HUES6 (cell line): ENCODE results near the gene RUNX1.

Source experiments
- H3K27ac ChIP-seq: 2 replicates; pipeline ENCODE4 v1.7.0; 2013; ENCODE audit warnings: low read depth, mild to moderate bottlenecking, low read length, inconsistent platforms
- H3K27me3 ChIP-seq: 2 replicates; pipeline ENCODE4 v1.6.1; 2013; ENCODE audit warnings: low read length; ENCODE audit not compliant: control insufficient read depth, insufficient read depth
- H3K36me3 ChIP-seq: 2 replicates; pipeline ENCODE4 v1.6.1; 2013; ENCODE audit warnings: low read length; ENCODE audit not compliant: control insufficient read depth, insufficient read depth
- H3K4me1 ChIP-seq: 2 replicates; pipeline ENCODE4 v1.6.1; 2013; ENCODE audit warnings: low read length; ENCODE audit not compliant: control insufficient read depth, insufficient read depth
- H3K4me3 ChIP-seq: 2 replicates; pipeline ENCODE4 v1.5.1; 2013; ENCODE audit warnings: low read depth, low read length
- H3K9ac ChIP-seq: one replicate; pipeline ENCODE4 v1.6.1; 2013; ENCODE audit warnings: mild to moderate bottlenecking, low read length
- H3K9me3 ChIP-seq: 2 replicates; pipeline ENCODE4 v1.6.1; 2013; ENCODE audit warnings: low read depth, low read length; ENCODE audit not compliant: control insufficient read depth, insufficient read depth

The RUNX1 gene

DNA sequence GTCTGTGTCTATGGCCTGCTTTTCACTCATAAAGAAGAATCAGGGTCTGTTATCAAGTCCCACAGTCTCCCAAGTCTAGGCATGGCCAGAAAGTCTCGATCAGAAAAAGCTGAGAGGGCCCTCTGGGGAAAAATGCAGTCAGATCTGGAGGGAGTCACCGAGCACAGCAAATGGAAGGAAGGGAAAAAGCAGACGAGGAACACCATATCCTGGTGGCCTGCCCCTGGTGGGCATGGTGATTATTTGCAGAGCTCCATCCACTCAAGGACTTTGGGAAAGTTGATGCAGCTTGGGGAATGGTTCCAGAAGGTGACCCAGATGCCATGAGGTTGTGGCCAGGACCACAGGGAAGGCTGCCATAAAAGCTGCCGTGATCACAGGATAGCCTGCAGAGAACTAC lies 191.2 kb downstream of the RUNX1 start:
- peaks cover 4% of the 10 kb centered on the region for H3K27me3 ChIP-seq
- H3K27ac ChIP-seq, result no peak overlapping the region
- no peaks in the 10 kb centered on the region for H3K36me3 ChIP-seq
- no peaks in the 10 kb centered on the region for H3K9me3 ChIP-seq
- no peak overlapping the region for H3K9ac ChIP-seq
- no peaks in the 10 kb centered on the region for H3K4me1 ChIP-seq
- H3K4me3 ChIP-seq, result no peak overlapping the region

DNA sequence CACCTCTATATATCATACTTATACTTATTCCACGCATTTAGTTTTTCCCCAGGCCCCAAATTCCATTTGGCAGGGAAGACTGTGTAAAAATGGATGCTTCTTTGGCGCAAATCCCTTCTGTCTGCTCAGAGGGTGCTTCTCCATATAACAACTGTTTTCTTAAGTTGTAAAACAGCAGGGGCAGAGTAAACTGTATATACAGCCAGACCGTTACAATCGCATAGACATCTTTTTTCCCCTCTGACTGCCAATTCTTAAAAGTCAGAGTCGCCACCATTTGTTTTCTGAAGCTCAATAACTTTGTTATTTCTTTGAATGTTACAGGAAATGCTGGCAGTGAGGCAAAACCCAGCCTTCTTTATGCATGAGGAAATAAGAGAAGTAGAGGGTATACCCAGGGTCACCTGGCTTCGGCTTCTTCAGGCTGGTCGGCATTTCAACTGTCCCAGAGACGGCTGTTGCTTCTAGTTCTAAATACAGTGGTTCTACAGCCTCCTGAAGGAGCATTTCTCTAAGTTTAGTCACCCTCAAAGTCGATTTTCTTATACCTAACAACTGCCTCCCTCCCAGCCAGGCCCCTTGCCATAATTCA lies 191.9 kb downstream of the RUNX1 start:
- Histone ChIP-seq H3K9ac (no peak overlapping the region), H3K36me3 (no peaks in the 10 kb centered on the region), H3K4me1 (peaks cover 6% of the 10 kb centered on the region; the same call in 1 of the 2 replicates), H3K9me3 (no peaks in the 10 kb centered on the region), H3K4me3 (no peak overlapping the region), H3K27me3 (peaks cover 4% of the 10 kb centered on the region), H3K27ac (no peak overlapping the region)

GRCh38 chr21:34852448-34852847 lies 196.7 kb downstream of the RUNX1 start:
- Histone ChIP-seq H3K27ac (no peak overlapping the region), H3K9ac (no peak overlapping the region), H3K9me3 (no peaks in the 10 kb centered on the region), H3K27me3 (no peaks in the 10 kb centered on the region), H3K4me3 (no peak overlapping the region), H3K4me1 (peaks cover 7% of the 10 kb centered on the region; the same call in 1 of the 2 replicates), H3K36me3 (no peaks in the 10 kb centered on the region)

DNA sequence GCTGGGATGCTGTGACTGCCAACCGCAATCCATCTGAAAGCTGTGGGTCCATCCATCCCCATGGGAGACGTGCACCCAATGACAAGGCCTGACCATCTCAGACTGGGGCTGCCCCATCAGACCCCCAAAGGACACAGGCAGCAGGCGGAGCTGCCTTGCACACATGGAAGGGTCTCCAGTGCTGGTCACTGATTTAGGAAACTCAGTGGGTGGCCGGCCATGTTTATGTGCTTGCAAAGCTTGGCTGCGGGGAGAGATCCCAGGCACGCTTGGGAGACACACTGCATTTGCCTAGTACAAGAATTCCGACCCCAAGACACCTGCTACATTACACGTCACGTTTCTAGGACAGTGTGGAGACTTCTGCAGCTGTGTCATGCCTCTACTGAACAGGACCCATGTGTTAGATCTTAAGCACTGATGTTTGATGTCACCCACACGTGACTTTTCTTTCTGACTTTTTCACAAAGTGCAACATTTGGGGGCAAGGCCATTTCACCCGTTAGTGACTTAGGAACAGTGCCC lies 198.9 kb downstream of the RUNX1 start:
- Histone ChIP-seq H3K4me1 (peaks cover 25% of the 10 kb centered on the region), H3K9me3 (no peaks in the 10 kb centered on the region), H3K27me3 (no peaks in the 10 kb centered on the region), H3K9ac (no peak overlapping the region), H3K27ac (no peak overlapping the region), H3K4me3 (no peak overlapping the region), H3K36me3 (no peaks in the 10 kb centered on the region)

GRCh38 chr21:34846601-34847112 lies 202.4 kb downstream of the RUNX1 start:
- Histone ChIP-seq H3K9ac (no peak overlapping the region), H3K9me3 (no peaks in the 10 kb centered on the region), H3K27me3 (no peaks in the 10 kb centered on the region), H3K27ac (no peak overlapping the region), H3K36me3 (no peaks in the 10 kb centered on the region), H3K4me1 (peaks cover 34% of the 10 kb centered on the region), H3K4me3 (no peak overlapping the region)

DNA sequence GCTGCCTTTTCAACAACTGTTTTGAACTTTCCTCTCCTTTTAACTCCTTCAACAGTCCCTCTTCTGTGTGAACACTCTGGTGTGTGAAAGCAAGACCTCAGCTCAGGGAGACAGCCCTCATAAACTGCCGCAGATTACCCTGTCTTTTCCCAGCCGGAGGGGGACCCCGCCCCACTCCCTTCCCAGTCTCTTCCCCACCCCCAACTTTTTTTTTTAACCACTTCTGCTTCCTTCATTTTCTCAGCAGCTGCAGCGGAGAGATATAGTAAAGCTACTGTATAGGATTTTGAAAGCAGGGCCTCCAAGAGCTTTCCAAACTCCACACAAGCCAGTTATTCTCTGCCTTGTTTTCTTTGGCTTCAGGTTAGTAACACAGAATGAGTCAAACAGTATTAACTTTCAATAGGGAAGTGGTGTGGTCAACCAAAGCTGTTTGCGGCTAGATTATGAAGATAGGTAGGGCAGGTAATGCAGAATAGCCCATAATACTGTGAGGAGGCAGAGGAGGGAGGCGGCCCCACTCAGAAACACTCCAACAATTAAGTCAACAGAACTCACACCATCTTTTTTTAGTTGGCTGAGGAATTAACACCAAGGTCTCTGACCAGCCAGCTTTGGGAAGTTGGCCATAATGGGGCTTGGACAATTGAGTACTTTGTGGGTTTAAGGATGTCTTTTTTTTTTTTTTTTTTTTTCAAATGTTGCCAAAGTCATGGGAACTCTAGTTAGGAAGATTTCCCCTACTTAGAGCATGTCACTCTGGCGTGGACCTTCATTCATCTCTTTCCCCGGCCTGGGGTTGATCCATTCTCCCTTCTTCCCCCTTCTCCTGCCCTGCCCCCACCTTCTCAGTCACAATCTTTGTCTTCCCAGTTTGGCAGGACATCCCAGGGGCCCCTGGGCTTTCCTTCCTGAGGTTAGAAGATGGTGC lies 203.3 kb downstream of the RUNX1 start:
- peaks cover 35% of the 10 kb centered on the region for H3K4me1 ChIP-seq
- no peak overlapping the region for H3K9ac ChIP-seq
- no peaks in the 10 kb centered on the region for H3K27me3 ChIP-seq
- no peak overlapping the region for H3K4me3 ChIP-seq
- H3K36me3 ChIP-seq, result no peaks in the 10 kb centered on the region
- H3K27ac ChIP-seq, result no peak overlapping the region
- no peaks in the 10 kb centered on the region for H3K9me3 ChIP-seq

DNA sequence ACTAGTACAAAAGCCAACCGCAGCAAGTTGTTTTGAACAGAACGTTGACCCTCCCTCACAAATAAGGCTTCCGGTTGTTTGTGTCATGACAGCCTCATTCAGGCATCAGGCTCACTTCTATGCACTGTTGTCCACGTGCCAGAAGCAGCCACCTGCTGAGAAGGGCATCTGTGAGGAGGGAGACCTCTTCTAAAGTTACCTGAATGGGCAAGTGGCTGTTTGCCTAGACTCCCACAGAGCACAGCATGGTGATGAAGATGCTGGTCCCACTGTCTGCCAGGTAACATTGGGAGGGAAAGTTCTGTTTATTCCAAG lies 204.2 kb downstream of the RUNX1 start:
- Histone ChIP-seq H3K36me3 (no peaks in the 10 kb centered on the region), H3K27me3 (no peaks in the 10 kb centered on the region), H3K9me3 (no peaks in the 10 kb centered on the region), H3K4me3 (no peak overlapping the region), H3K27ac (no peak overlapping the region), H3K4me1 (peaks cover 38% of the 10 kb centered on the region), H3K9ac (no peak overlapping the region)

DNA sequence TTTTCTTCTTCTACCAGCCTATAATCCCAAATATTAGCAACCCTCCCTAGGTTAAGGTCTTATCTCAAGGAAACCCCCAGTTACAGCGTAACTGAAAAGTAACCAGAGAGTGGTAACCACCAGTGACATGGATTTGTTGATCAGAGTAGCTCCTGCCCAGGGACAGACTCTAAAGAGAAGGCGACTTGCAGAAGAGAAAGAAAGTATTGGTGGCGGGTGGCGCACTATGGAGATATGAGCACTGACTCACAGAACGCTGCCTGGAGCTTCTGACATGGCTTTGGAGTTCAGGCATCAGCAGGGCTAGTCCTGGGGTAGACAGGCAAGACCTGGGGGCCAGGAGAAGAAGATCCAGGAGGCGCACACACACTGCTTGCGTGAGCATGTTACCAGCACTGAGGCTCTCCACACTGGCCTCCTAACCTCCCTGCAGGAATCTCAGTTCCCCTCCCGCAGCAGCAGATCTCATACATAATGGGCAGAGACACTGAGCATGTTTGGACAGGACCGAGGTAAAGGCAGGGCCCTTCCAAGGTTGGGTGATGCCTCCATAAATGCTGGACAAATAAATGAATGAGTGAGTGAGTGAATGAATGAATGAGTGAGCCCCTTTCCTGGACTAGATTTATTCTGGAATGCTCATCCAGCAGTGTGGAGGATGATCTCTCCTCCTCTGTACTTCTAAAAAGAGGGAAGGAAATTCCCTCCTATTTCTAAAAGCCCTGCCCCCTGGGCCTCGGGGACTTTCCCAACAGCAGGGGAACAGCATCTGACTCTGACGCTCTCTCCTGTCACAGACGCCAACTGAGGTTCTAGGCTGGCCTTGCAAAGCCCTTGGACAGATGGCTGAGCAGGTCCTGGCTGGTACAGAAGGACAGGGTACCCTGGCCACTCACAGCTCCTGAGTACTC lies 204.8 kb downstream of the RUNX1 start:
- Histone ChIP-seq H3K36me3 (no peaks in the 10 kb centered on the region), H3K4me3 (no peak overlapping the region), H3K9ac (no peak overlapping the region), H3K27me3 (no peaks in the 10 kb centered on the region), H3K27ac (no peak overlapping the region), H3K4me1 (peaks cover 38% of the 10 kb centered on the region), H3K9me3 (no peaks in the 10 kb centered on the region)

DNA sequence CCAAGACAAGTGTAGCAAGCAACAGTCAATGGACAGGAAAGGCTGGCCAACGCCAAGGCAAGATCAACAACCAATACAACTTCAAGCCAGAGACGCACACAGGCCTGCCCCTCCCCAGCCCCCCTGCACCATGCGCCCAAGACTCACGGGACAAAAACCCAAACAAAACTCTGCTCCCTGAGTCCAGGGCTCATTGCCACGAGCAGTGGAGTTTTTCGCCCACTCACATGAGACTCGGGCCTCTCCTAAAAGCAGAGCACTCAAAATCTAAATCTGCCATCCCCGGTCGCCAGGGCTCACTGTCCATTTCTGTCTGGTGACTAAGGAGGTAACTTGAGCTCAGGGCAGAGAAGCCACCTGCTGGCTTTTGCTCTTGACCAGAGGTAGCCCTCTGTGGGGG lies 205.5 kb downstream of the RUNX1 start:
- Histone ChIP-seq H3K4me1 (peaks cover 38% of the 10 kb centered on the region), H3K27ac (no peak overlapping the region), H3K36me3 (no peaks in the 10 kb centered on the region)

GRCh38 chr21:34841154-34841553 lies 207.9 kb downstream of the RUNX1 start:
- H3K36me3 ChIP-seq, result no peaks in the 10 kb centered on the region
- no peak overlapping the region for H3K9ac ChIP-seq
- no peaks in the 10 kb centered on the region for H3K9me3 ChIP-seq
- no peak overlapping the region for H3K27ac ChIP-seq
- H3K4me1 ChIP-seq, result peaks cover 39% of the 10 kb centered on the region
- no peak overlapping the region for H3K4me3 ChIP-seq
- no peaks in the 10 kb centered on the region for H3K27me3 ChIP-seq

More for the DNA sequence above, 205.5 kb downstream of the RUNX1 start:
- Histone ChIP-seq H3K27me3 (no peaks in the 10 kb centered on the region), H3K9me3 (no peaks in the 10 kb centered on the region), H3K9ac (no peak overlapping the region), H3K4me3 (no peak overlapping the region)
